ENCODE results near the gene HGFAC.
A peak's percentile ranks its signal among the peaks of the same experiment; 100 is the strongest.

Gene HGFAC

DNA sequence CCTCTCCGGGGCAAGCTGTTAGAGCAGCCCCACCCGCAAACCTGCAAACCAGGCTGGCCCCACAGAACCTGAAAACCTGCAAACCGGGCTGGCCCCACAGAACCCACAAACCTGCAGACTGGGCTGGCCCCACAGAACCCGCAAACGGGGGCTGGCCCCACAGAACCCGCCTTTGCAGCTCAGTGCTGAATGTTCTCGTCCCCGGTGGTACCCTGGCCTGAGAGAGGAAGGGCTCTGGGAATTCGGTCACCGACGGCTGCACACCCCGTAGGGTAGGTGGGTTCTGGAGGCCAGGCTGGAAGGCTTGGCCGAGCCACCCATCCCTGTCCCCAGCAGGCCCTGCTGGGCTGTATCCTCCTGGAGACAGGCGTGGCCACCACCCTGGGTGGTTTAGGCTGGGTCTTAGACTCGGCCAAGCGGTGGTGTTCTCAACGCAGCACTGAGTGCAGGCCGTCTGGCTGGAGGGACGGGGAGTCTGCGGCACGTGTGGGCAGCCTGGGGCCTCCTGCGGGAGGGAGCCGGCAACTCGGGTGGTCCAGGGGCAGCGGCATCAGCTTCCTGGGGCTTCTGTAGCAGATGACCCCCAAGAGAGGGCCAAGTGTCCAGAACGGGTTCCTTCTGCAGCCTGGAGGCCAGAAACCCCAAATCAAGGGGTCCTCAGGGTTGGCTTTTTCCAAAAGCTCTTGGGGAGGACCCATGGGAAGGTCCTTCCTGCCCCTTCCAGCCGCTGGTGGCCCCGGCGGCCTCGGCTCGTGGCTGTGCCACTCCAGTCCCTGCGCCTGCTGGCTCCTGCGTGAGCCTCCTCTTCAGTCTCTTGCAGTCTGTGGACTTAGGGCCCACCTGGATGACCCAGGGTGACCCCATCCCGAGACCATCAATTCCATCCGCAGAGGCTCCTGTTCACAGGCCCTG is 36.9 kb downstream of the HGFAC start:
- no peaks in the 10 kb centered on the region for H3K9me3 ChIP-seq (ENCODE audit: severe bottlenecking)
- TF ChIP-seq CTCF (IDR thresholded peaks at IDR 0.05; ENCODE audit: poor library complexity, severe bottlenecking) = no peak
- no peak for ATAC-seq (ENCODE audit: low read depth)

DNA sequence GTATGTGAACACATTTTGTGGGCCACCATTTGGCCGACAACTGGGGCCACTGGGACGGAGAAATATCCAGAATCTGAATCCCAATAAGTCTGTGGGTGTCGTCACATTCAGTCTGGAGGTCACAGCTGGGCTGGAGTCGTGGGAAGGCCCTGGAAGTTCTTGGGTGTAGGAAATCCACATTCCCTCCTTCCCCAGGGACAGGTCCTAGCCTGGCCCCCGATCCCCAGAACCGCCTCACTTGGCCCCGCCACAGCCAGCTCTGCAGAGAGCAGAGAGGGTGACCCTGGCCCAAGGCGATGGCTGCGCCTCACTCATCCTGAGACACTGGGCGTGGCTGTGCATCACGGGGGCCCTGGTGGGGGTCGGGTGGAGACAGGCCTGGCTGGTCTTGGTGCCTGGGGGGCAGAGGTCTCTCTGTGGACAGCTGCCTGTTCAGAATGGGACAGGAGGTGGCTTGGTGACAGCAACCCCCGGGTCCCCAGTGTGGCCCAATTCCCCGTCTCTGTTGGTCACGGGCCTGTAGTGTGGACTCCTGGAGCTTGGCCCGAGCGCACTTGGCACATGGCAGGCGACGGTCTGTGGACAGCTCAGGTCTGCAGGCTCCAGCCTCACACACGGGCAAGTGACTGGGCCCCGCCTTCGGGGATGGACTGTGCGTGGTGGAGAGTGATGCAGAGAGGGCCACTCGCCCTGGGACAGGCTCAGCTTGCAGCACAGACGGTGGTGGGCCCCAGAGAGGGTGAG is 37.8 kb downstream of the HGFAC start:
- no peak for DNase-seq (ENCODE audit: low spot score)

More for the DNA sequence above, 36.9 kb downstream of the HGFAC start:
- Histone ChIP-seq H3K27ac (ENCODE audit: poor library complexity, severe bottlenecking) (no peak overlapping the region), H3K4me3 (ENCODE audit: severe bottlenecking) (no peak overlapping the region), H3K4me1 (ENCODE audit: insufficient read depth, poor library complexity, severe bottlenecking) (peaks cover under 1% of the 10 kb centered on the region), H3K36me3 (ENCODE audit: low read depth) (no peaks in the 10 kb centered on the region), H3K27me3 (ENCODE audit: insufficient read depth, poor library complexity, severe bottlenecking) (no peaks in the 10 kb centered on the region)
- no peak for DNase-seq (ENCODE audit: low spot score)

DNA sequence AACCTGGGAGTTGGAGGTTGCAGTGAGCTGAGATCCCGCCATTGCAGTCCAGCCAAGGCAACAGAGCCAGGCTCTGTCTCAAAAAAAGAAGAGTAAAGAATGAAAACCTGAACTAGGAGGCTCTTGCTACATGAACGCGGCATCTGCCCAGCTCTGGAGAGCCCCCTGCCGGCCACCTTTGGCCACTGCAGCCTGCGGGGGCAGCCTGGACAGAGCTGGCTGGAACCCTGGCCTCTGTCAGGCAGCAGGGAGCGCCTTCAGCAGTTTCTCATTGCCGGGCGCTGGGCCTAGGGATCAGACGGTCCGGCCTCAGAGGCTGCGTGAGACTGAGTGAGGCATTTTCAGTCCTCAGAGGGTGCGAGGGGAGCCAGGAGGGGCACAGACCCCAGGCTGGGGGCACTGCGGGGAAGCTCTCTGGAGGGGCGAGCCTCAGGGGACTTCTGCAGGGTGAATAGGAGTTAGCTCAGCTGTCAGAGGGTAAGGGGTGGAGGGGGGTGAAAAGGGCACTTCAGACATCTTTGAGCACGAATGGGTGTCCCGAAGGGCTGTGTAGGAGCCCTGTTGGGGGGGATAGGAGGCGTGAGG is 38.9 kb downstream of the HGFAC start:
- H3K9me3 ChIP-seq (ENCODE audit: severe bottlenecking) = no peaks in the 10 kb centered on the region
- no peaks in the 10 kb centered on the region for H3K36me3 ChIP-seq (ENCODE audit: low read depth)
- H3K4me1 ChIP-seq (ENCODE audit: insufficient read depth, poor library complexity, severe bottlenecking) = peaks cover 8% of the 10 kb centered on the region
- H3K27me3 ChIP-seq (ENCODE audit: insufficient read depth, poor library complexity, severe bottlenecking) = no peaks in the 10 kb centered on the region
- TF ChIP-seq CTCF (IDR thresholded peaks at IDR 0.05; ENCODE audit: poor library complexity, severe bottlenecking) = peak; percentile 97
- no peak overlapping the region for H3K4me3 ChIP-seq (ENCODE audit: severe bottlenecking)
- DNase-seq (ENCODE audit: low spot score) (no peak), ATAC-seq (ENCODE audit: low read depth) (peak; percentile 30)
- no peak overlapping the region for H3K27ac ChIP-seq (ENCODE audit: poor library complexity, severe bottlenecking)

More for the DNA sequence above, 37.8 kb downstream of the HGFAC start:
- TF ChIP-seq CTCF (IDR thresholded peaks at IDR 0.05; ENCODE audit: poor library complexity, severe bottlenecking) = no peak
- Histone ChIP-seq H3K27me3 (ENCODE audit: insufficient read depth, poor library complexity, severe bottlenecking) (no peaks in the 10 kb centered on the region), H3K4me1 (ENCODE audit: insufficient read depth, poor library complexity, severe bottlenecking) (peaks cover 8% of the 10 kb centered on the region), H3K27ac (ENCODE audit: poor library complexity, severe bottlenecking) (no peak overlapping the region), H3K4me3 (ENCODE audit: severe bottlenecking) (no peak overlapping the region), H3K9me3 (ENCODE audit: severe bottlenecking) (no peaks in the 10 kb centered on the region), H3K36me3 (ENCODE audit: low read depth) (no peaks in the 10 kb centered on the region)
- no peak for ATAC-seq (ENCODE audit: low read depth)

- no peaks in the 10 kb centered on the region for H3K9me3 ChIP-seq (ENCODE audit: severe bottlenecking)
- H3K4me1 ChIP-seq (ENCODE audit: insufficient read depth, poor library complexity, severe bottlenecking) = peaks cover 8% of the 10 kb centered on the region
- no peaks in the 10 kb centered on the region for H3K27me3 ChIP-seq (ENCODE audit: insufficient read depth, poor library complexity, severe bottlenecking)
- TF ChIP-seq CTCF (IDR thresholded peaks at IDR 0.05; ENCODE audit: poor library complexity, severe bottlenecking) = no peak
- H3K27ac ChIP-seq (ENCODE audit: poor library complexity, severe bottlenecking) = no peak overlapping the region
- no peak overlapping the region for H3K4me3 ChIP-seq (ENCODE audit: severe bottlenecking)
- ATAC-seq (ENCODE audit: low read depth) (no peak), DNase-seq (ENCODE audit: low spot score) (no peak)
- H3K36me3 ChIP-seq (ENCODE audit: low read depth) = no peaks in the 10 kb centered on the region
Observed at GRCh38 chr4:3481113-3481531, 39.4 kb downstream of the HGFAC start.
